Measurements from ENCODE around the gene ZKSCAN2. TPM values are rescaled to one million over a fixed set of nuclear protein-coding genes. Genes with fewer than 3 reads are reported as not detected.
A peak's percentile ranks its signal among the peaks of the same experiment; 100 is the strongest.

The ZKSCAN2 gene
- total and polyA plus RNA-seq, 9 of the 15 experiments (the other 6 are each of a cell fraction or from before 2014, with no cell fraction given): 1.3 to 9.5 (median 4.2) TPM

DNA sequence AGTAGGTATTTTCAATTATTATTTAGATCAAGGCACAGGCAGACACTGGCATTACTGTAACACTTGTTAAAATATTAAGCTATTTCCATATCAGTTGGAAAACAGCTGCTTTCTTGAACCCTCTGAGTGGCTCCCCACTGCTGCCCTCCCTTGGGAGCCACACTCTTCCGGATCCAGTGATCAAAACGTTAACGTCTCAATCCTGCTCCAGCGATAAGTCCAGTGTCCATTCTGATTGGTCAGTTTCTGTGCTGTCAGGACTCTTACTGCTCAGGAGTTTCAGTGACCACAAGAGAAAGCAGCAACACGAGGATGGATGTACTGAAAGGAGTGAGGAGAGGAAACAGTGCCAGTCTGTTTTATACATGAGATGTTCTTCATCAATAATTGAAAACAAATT, 13.8 kb upstream of the ZKSCAN2 start (continued):
- TF ChIP-seq TAF15 (IDR thresholded peaks at IDR 0.05; ENCODE audit: low read depth, low read length) (no peak), BDP1 (IDR thresholded peaks at IDR 0.05; ENCODE audit: insufficient read depth, insufficient read length) (no peak), THRB (CRISPR knock-in tag; conservative IDR thresholded peaks at IDR 0.05) (no peak), ZNF445 (CRISPR knock-in tag; IDR thresholded peaks at IDR 0.05; ENCODE audit: low read depth) (no peak), MCM2 (IDR thresholded peaks at IDR 0.05; ENCODE audit: low read depth) (no peak), HCFC1 (IDR thresholded peaks at IDR 0.05; ENCODE audit: low read depth, low read length) (no peak), ZC3H8 (IDR thresholded peaks at IDR 0.05) (no peak), CBFA2T3 (IDR thresholded peaks at IDR 0.05) (peak; percentile 50), TAF9B (IDR thresholded peaks at IDR 0.05; ENCODE audit: partially characterized antibody) (no peak), U2AF2 (optimal IDR thresholded peaks at IDR 0.05; ENCODE audit: low read depth, low read length) (no peak), ZFPM2 (CRISPR knock-in tag; IDR thresholded peaks at IDR 0.05) (no peak), SMAD4 (CRISPR knock-in tag; conservative IDR thresholded peaks at IDR 0.05) (no peak), MBD2 (IDR thresholded peaks at IDR 0.05; ENCODE audit: borderline replicate concordance, low read depth) (no peak), ZNF12 (CRISPR knock-in tag; IDR thresholded peaks at IDR 0.05) (no peak), DNMT1 (IDR thresholded peaks at IDR 0.05) (no peak), SAFB2 (IDR thresholded peaks at IDR 0.05; ENCODE audit: borderline replicate concordance, low read depth, low read length, severe bottlenecking) (no peak), HSF4 (CRISPR knock-in tag; IDR thresholded peaks at IDR 0.05; ENCODE audit: borderline replicate concordance) (no peak), CBFA2T2 (conservative IDR thresholded peaks at IDR 0.05) (no peak), TAF7 (tag; IDR thresholded peaks at IDR 0.05) (no peak), TAL1 (IDR thresholded peaks at IDR 0.05) (peak; percentile 25; the same call in 1 of the 2 replicates), CHD1 (IDR thresholded peaks at IDR 0.05; ENCODE audit: low read length) (no peak)
